Measurements from ENCODE around the gene AGT.

DNA sequence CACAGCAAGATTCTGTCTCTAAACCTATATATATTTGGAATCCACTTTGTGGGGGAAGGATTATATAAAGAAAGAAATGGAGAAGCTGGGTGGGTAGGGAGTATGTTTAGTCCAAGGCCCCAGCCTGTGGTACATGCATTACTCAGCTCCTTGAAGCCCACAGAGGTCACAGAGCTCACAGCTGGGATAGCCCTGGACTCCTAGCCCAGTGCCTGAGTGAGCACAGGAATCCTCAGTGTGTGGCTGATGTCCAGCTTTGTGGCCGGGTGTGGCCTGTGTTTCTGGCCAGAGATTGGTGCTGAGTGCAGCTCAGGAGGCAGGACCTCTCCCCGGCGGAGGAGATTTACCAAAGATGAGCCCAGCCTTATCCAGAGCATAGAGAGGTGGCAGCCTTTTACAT lies 40.9 kb upstream of the AGT start:
- TF ChIP-seq EZH2 (IDR thresholded peaks at IDR 0.05; ENCODE audit: insufficient read depth, poor library complexity, severe bottlenecking) (no peak), EZH2phosphoT487 (IDR thresholded peaks at IDR 0.05; ENCODE audit: insufficient read depth, low read depth) (no peak)
